Osteocyte (in vitro differentiated cells): ENCODE results near the gene ENDOD1. TPM values are rescaled to one million over a fixed set of nuclear protein-coding genes. Genes with fewer than 3 reads are reported as not detected.

Experiments
- DNase-seq: peaks from one replicate; pipeline ENCODE4 v3.0.0; 2021; ENCODE audit warnings: mixed read lengths; ENCODE audit not compliant: unreplicated experiment; ENCODE audit errors: extremely low spot score
- H3K27ac Mint-ChIP-seq: one replicate; pipeline ENCODE4 v1.8.0; 2021; ENCODE audit warnings: mild to moderate bottlenecking, mixed read lengths; ENCODE audit not compliant: unreplicated experiment
- H3K27me3 Mint-ChIP-seq: one replicate; pipeline ENCODE4 v1.8.0; 2021; ENCODE audit warnings: mixed read lengths; ENCODE audit not compliant: unreplicated experiment
- H3K36me3 Mint-ChIP-seq: one replicate; pipeline ENCODE4 v1.8.0; 2021; ENCODE audit warnings: mixed read lengths; ENCODE audit not compliant: unreplicated experiment
- H3K4me1 Mint-ChIP-seq: one replicate; pipeline ENCODE4 v1.8.0; 2021; ENCODE audit warnings: mixed read lengths; ENCODE audit not compliant: unreplicated experiment
- H3K4me3 Mint-ChIP-seq: one replicate; pipeline ENCODE4 v1.8.0; 2021; ENCODE audit warnings: mild to moderate bottlenecking, moderate library complexity, mixed read lengths; ENCODE audit not compliant: unreplicated experiment
- H3K9me3 Mint-ChIP-seq: one replicate; pipeline ENCODE4 v1.8.0; 2021; ENCODE audit warnings: mixed read lengths; ENCODE audit not compliant: unreplicated experiment
- total RNA-seq: library from RNA; stranded (reverse); gene quantifications from 2 replicates; pipeline ENCODE4 v1.2.1, GENCODE V29; 2021
- TF ChIP-seq, protein P1 (sequence below): fragments of 200-600 bp; sonication (generic); IDR thresholded peaks from 2 replicates; pipeline ENCODE4 v1.5.0; 2021; ENCODE audit warnings: antibody characterized with exemption, mild to moderate bottlenecking, moderate library complexity

Gene ENDOD1
- total RNA-seq, 1 donor from 2014 or later, result 91.6 TPM

- Mint-ChIP-seq H3K27me3 (peaks cover 3% of the 10 kb centered on the region), H3K9me3 (no peaks in the 10 kb centered on the region), H3K4me3 (no peak overlapping the region), H3K4me1 (peaks cover 39% of the 10 kb centered on the region), H3K36me3 (no peaks in the 10 kb centered on the region), H3K27ac (no peak overlapping the region)
- TF ChIP-seq, protein P1, sequence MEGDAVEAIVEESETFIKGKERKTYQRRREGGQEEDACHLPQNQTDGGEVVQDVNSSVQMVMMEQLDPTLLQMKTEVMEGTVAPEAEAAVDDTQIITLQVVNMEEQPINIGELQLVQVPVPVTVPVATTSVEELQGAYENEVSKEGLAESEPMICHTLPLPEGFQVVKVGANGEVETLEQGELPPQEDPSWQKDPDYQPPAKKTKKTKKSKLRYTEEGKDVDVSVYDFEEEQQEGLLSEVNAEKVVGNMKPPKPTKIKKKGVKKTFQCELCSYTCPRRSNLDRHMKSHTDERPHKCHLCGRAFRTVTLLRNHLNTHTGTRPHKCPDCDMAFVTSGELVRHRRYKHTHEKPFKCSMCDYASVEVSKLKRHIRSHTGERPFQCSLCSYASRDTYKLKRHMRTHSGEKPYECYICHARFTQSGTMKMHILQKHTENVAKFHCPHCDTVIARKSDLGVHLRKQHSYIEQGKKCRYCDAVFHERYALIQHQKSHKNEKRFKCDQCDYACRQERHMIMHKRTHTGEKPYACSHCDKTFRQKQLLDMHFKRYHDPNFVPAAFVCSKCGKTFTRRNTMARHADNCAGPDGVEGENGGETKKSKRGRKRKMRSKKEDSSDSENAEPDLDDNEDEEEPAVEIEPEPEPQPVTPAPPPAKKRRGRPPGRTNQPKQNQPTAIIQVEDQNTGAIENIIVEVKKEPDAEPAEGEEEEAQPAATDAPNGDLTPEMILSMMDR, result no peak
- no peak for DNase-seq
These were observed 2.6 kb upstream of the ENDOD1 start for GRCh38 chr11:95086836-95087570.

GRCh38 chr11:95088946-95089619 lies 563 bp upstream of the ENDOD1 start:
- H3K27me3 Mint-ChIP-seq, result peaks cover 3% of the 10 kb centered on the region
- H3K4me3 Mint-ChIP-seq, result peak overlapping the region; percentile 82
- TF ChIP-seq, protein P1, result no peak
- H3K4me1 Mint-ChIP-seq, result peaks cover 51% of the 10 kb centered on the region
- H3K27ac Mint-ChIP-seq, result peak overlapping the region; percentile 85
- H3K9me3 Mint-ChIP-seq, result no peaks in the 10 kb centered on the region
- H3K36me3 Mint-ChIP-seq, result peaks cover 5% of the 10 kb centered on the region
- DNase-seq, result no peak

GRCh38 chr11:95091663-95092180 lies 2.1 kb downstream of the ENDOD1 start:
- Mint-ChIP-seq H3K4me3 (peak overlapping the region; percentile 89), H3K4me1 (peaks cover 73% of the 10 kb centered on the region), H3K36me3 (peaks cover 5% of the 10 kb centered on the region), H3K27ac (peak overlapping the region; percentile 17), H3K27me3 (no peaks in the 10 kb centered on the region), H3K9me3 (no peaks in the 10 kb centered on the region)
- no peak for DNase-seq
- TF ChIP-seq, protein P1, result no peak

- Mint-ChIP-seq H3K4me3 (peak overlapping the region; percentile 20), H3K4me1 (peaks cover 80% of the 10 kb centered on the region), H3K27me3 (no peaks in the 10 kb centered on the region), H3K27ac (peak overlapping the region; percentile 40), H3K36me3 (peaks cover 11% of the 10 kb centered on the region), H3K9me3 (no peaks in the 10 kb centered on the region)
- TF ChIP-seq, protein P1, result peak; percentile 52
- no peak for DNase-seq
These were observed 3.1 kb downstream of the ENDOD1 start for GRCh38 chr11:95092549-95093324.
